ENCODE results near the gene TAF1C. TPM values are rescaled to one million over a fixed set of nuclear protein-coding genes. Genes with fewer than 3 reads are reported as not detected.

Gene TAF1C
- total and polyA plus RNA-seq, 9 of the 15 experiments (the other 6 are each of a cell fraction or from before 2014, with no cell fraction given) = 1.5 to 74.8 (median 21.0) TPM

- Histone ChIP-seq H3K27me3 (ENCODE audit: control insufficient read depth in 2 of 2, insufficient read depth in 2 of 2, low read length in 2 of 2) (peaks cover 23 to 57% of the 10 kb centered on the region in 2 experiments; a peak in 4 of 5 replicates), H3K9me1 (ENCODE audit: control insufficient read depth, insufficient read depth, low read length) (no peaks in the 10 kb centered on the region), H4K20me1 (replicated peaks; ENCODE audit: control insufficient read depth, insufficient read depth, low read length) (no peaks in the 10 kb centered on the region), H3K36me3 (ENCODE audit: control insufficient read depth, insufficient read depth, low read length) (no peaks in the 10 kb centered on the region), H3K4me1 (replicated peaks in 1 of 2; ENCODE audit: control insufficient read depth in 2 of 2, insufficient read depth in 2 of 2, low read length in 2 of 2) (peaks cover 13 to 16% of the 10 kb centered on the region in 2 experiments), H3K27ac (ENCODE audit: extremely low read depth, low read depth, low read length) (no peak overlapping the region), H3K9me3 (replicated peaks; ENCODE audit: control insufficient read depth, insufficient read depth, low read depth, low read length) (no peaks in the 10 kb centered on the region), H3K79me2 (ENCODE audit: control insufficient read depth, insufficient read depth, low read length) (no peaks in the 10 kb centered on the region), H2AFZ (ENCODE audit: low read depth, low read length) (peak overlapping the region; percentile 38), H3K9ac (ENCODE audit: insufficient read depth in 1 of 2, low read depth in 2 of 2, low read length in 2 of 2) (peak overlapping the region in 1 of 2 experiments; percentile 14; a peak in 2 of 4 replicates), H3K4me3 (no peak overlapping the region), H3K4me2 (ENCODE audit: insufficient read depth, low read length) (peak overlapping the region; percentile 44)
- ChIA-PET POLR2A (interaction anchor here (0.5 to 1.1 kb wide), 7 partner anchors 13 to 225 kb away, joined by 3 to 5 read pairs (median 4); partner anchors contain the start of gene TAF1C), CTCF (ENCODE audit: low intra/inter-chr PET ratio) (no interaction called here)
- in situ Hi-C loops (cut with MboI) = no loop called here
- intact Hi-C loops (cut with micrococcal nuclease) = no loop called here
- WGBS (ENCODE audit: insufficient coverage, low coverage, missing lambda C conversion rate) = 0% methylated on average over 9 of the region's 18 CpGs
- FAIRE-seq (peak; percentile 88), ATAC-seq (peak; percentile 88), DNase-seq (ENCODE audit: extremely low read depth in 1 of 4, low spot score in 3 of 4) (peak; percentile 83 to 86 (median 84))
- no TSS peak for BruUV-seq (replicated peaks)
- TF ChIP-seq SP1 (CRISPR knock-in tag; IDR thresholded peaks at IDR 0.05) (no peak), MYNN (IDR thresholded peaks at IDR 0.05) (peak; percentile 81), MYNN (CRISPR knock-in tag; IDR thresholded peaks at IDR 0.05) (no peak), BCOR (IDR thresholded peaks at IDR 0.05) (no peak), TRIM28 (IDR thresholded peaks at IDR 0.05) (no peak), ZNF316 (IDR thresholded peaks at IDR 0.05) (peak; percentile 93), POLR2G (IDR thresholded peaks at IDR 0.05; ENCODE audit: low read depth, low read length) (no peak), HDAC2 (IDR thresholded peaks at IDR 0.05) (no peak), CLOCK (CRISPR knock-in tag; IDR thresholded peaks at IDR 0.05; ENCODE audit: borderline replicate concordance) (no peak), SNRNP70 (optimal IDR thresholded peaks at IDR 0.05; ENCODE audit: low read depth, low read length) (no peak), ZFP30 (CRISPR knock-in tag; IDR thresholded peaks at IDR 0.05; ENCODE audit: borderline replicate concordance) (no peak), ATF3 (IDR thresholded peaks at IDR 0.05) (peak; percentile 98), ATF3 (CRISPR knock-in tag; conservative IDR thresholded peaks at IDR 0.05) (no peak), EGR1 (conservative IDR thresholded peaks at IDR 0.05) (peak; percentile 87), NFIC (IDR thresholded peaks at IDR 0.05) (peak; percentile 52), NUFIP1 (IDR thresholded peaks at IDR 0.05; ENCODE audit: partially characterized antibody) (no peak), ZBTB17 (CRISPR knock-in tag; IDR thresholded peaks at IDR 0.05) (no peak), MITF (IDR thresholded peaks at IDR 0.05) (no peak)
Measured at GRCh38 chr16:84228256-84228838, 41.5 kb upstream of the TAF1C start.
